Urinary bladder (tissue), 4 donors: ENCODE measurements around the gene GPHN. TPM values are rescaled to one million over a fixed set of nuclear protein-coding genes. Genes with fewer than 3 reads are reported as not detected.
"Not testable (repeated sequence)": the region's sequence is repeated elsewhere in the genome, so short reads cannot be mapped to it uniquely, and the experiment has no call there.

Source experiments
- DNase-seq: peaks from one replicate; pipeline ENCODE4 v3.0.0-alpha.2; 2015; ENCODE audit errors: extremely low spot score
- H3K27ac ChIP-seq: one replicate; pipeline ENCODE4 v1.5.1; 2013; ENCODE audit warnings: low read depth, mild to moderate bottlenecking, moderate library complexity
- H3K36me3 ChIP-seq: one replicate; pipeline ENCODE4 v1.6.1; 2013; ENCODE audit warnings: mild to moderate bottlenecking, moderate library complexity; ENCODE audit not compliant: insufficient read depth
- H3K4me1 ChIP-seq: one replicate; pipeline ENCODE4 v1.6.1; 2013; ENCODE audit warnings: mild to moderate bottlenecking, moderate library complexity; ENCODE audit not compliant: insufficient read depth
- H3K4me3 ChIP-seq: one replicate; pipeline ENCODE4 v1.5.1; 2013; ENCODE audit warnings: low read depth, low read length
- WGBS: extraction: QIAGEN DNeasy Blood & Tissue Kit; methylation state at CpG from one replicate; pipeline ENCODE4 v1.1.7; 2013; 5-methylcytosine and 5-hydroxymethylcytosine counted together
- polyA plus RNA-seq: library from polyadenylated mRNA; stranded (reverse); fragments of 200-250 nt; gene quantifications from one replicate; pipeline ENCODE4 v1.2.3, GENCODE V29; 2013
- total RNA-seq: library from RNA; depleted of rRNA; stranded (reverse); fragments of >200 nt; gene quantifications from one replicate; pipeline ENCODE4 v1.2.3, GENCODE V29; 2014
- donor health status: healthy with polysubstance abuse.
- donor health status: healthy.

GPHN gene
- total and polyA plus RNA-seq, 2 donors = 14.6 to 18.1 TPM

GRCh38 chr14:67002994-67003753 lies 495.2 kb downstream of the GPHN start:
- H3K4me3 ChIP-seq = no peak overlapping the region

GRCh38 chr14:67004521-67004920 lies 496.6 kb downstream of the GPHN start:
- WGBS = 76% methylated on average over 2 of the region's 2 CpGs
- no peak for DNase-seq
- Histone ChIP-seq H3K4me1 (no peaks in the 10 kb centered on the region), H3K36me3 (no peaks in the 10 kb centered on the region), H3K27ac (no peak overlapping the region), H3K4me3 (no peak overlapping the region)

More at GRCh38 chr14:67002994-67003753, 495.2 kb downstream of the GPHN start:
- DNase-seq = no peak
- Histone ChIP-seq H3K4me1 (no peaks in the 10 kb centered on the region), H3K36me3 (no peaks in the 10 kb centered on the region), H3K27ac (no peak overlapping the region)

GRCh38 chr14:67010602-67011001 lies 502.7 kb downstream of the GPHN start:
- H3K4me1 ChIP-seq = no peaks in the 10 kb centered on the region
- 90% methylated on average over 1 of the region's 1 CpG for WGBS

GRCh38 chr14:67016856-67017255 lies 508.9 kb downstream of the GPHN start:
- Histone ChIP-seq H3K4me1 (no peaks in the 10 kb centered on the region), H3K4me3 (no peak overlapping the region), H3K27ac (no peak overlapping the region), H3K36me3 (no peaks in the 10 kb centered on the region)
- no peak for DNase-seq

More at GRCh38 chr14:67010602-67011001, 502.7 kb downstream of the GPHN start:
- H3K36me3 ChIP-seq = no peaks in the 10 kb centered on the region
- no peak overlapping the region for H3K4me3 ChIP-seq
- DNase-seq = no peak
- H3K27ac ChIP-seq = no peak overlapping the region

- DNase-seq = no peak
- Histone ChIP-seq H3K36me3 (no peaks in the 10 kb centered on the region), H3K27ac (no peak overlapping the region), H3K4me1 (no peaks in the 10 kb centered on the region), H3K4me3 (no peak overlapping the region)
Measured at GRCh38 chr14:67018720-67019119, 510.8 kb downstream of the GPHN start.

- no peak overlapping the region for H3K4me3 ChIP-seq
- no peaks in the 10 kb centered on the region for H3K4me1 ChIP-seq
- H3K36me3 ChIP-seq = no peaks in the 10 kb centered on the region
- WGBS = 93% methylated on average over 3 of the region's 3 CpGs
- no peak for DNase-seq
- H3K27ac ChIP-seq = no peak overlapping the region
Measured at GRCh38 chr14:67019796-67020195, 511.8 kb downstream of the GPHN start.

- no peak for DNase-seq
- 97% methylated on average over 3 of the region's 3 CpGs for WGBS
Measured at GRCh38 chr14:67031920-67032774, 524.2 kb downstream of the GPHN start.

GRCh38 chr14:67045440-67045839 lies 537.5 kb downstream of the GPHN start:
- DNase-seq = no peak
- Histone ChIP-seq H3K36me3 (no peaks in the 10 kb centered on the region), H3K4me3 (no peak overlapping the region), H3K4me1 (no peaks in the 10 kb centered on the region), H3K27ac (no peak overlapping the region)

More at GRCh38 chr14:67031920-67032774, 524.2 kb downstream of the GPHN start:
- no peaks in the 10 kb centered on the region for H3K4me1 ChIP-seq
- no peaks in the 10 kb centered on the region for H3K36me3 ChIP-seq
- H3K4me3 ChIP-seq = no peak overlapping the region
- H3K27ac ChIP-seq = no peak overlapping the region

GRCh38 chr14:67050896-67051295 lies 542.9 kb downstream of the GPHN start:
- Histone ChIP-seq H3K4me3 (no peak overlapping the region), H3K27ac (no peak overlapping the region), H3K36me3 (no peaks in the 10 kb centered on the region), H3K4me1 (no peaks in the 10 kb centered on the region)
- 97% methylated on average over 5 of the region's 5 CpGs for WGBS
- no peak for DNase-seq

GRCh38 chr14:67056684-67057083 lies 548.7 kb downstream of the GPHN start:
- peaks cover 2% of the 10 kb centered on the region for H3K36me3 ChIP-seq
- no peaks in the 10 kb centered on the region for H3K4me1 ChIP-seq
- 99% methylated on average over 21 of the region's 21 CpGs for WGBS
- no peak overlapping the region for H3K4me3 ChIP-seq
- DNase-seq = no peak
- H3K27ac ChIP-seq = no peak overlapping the region

GRCh38 chr14:67059596-67059995 lies 551.6 kb downstream of the GPHN start:
- Histone ChIP-seq H3K4me1 (no peaks in the 10 kb centered on the region), H3K27ac (no peak overlapping the region), H3K4me3 (no peak overlapping the region), H3K36me3 (peaks cover 2% of the 10 kb centered on the region)
- whole genome bisulfite sequencing = 46% methylated on average over 3 of the region's 3 CpGs
- DNase-seq = no peak

- Histone ChIP-seq H3K4me1 (no peaks in the 10 kb centered on the region), H3K27ac (no peak overlapping the region), H3K36me3 (peaks cover 2% of the 10 kb centered on the region), H3K4me3 (no peak overlapping the region)
- DNase-seq = no peak
Measured at GRCh38 chr14:67060546-67060945, 552.6 kb downstream of the GPHN start.

- not testable (repeated sequence) for H3K4me1 ChIP-seq, DNase-seq, H3K27ac ChIP-seq, H3K4me3 ChIP-seq, H3K36me3 ChIP-seq
- WGBS = 91% methylated on average over 7 of the region's 7 CpGs
Measured at GRCh38 chr14:67067070-67067814, 559.3 kb downstream of the GPHN start.
